ENCODE results near the gene FAM222B. TPM values are rescaled to one million over a fixed set of nuclear protein-coding genes. Genes with fewer than 3 reads are reported as not detected.

Gene FAM222B
- total RNA-seq, 1 experiment from 2014 or later: 94.6 TPM

DNA sequence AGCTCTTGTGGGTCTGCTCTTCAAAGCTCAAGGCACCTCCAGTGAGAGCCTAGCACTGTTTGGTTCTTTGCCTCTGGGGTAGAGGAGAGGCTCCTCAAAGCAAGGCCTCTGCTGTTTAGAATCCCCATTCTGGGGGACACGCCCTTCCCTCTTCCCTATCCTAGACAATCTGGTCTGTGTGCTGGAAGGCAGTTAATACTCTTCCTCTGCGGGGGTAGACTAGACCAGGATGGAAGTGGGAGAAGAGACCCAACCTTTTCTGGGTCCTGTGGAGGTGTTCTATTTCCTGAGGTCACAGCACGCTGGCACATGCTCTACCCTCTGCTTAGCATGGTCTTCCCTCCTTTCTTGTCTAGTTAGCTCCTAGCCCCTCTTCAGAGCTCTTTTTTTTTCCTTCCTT lies 20.0 kb upstream of the FAM222B start (continued):
- no peak for TF ChIP-seq E2F4 (CRISPR knock-in tag; IDR thresholded peaks at IDR 0.05; ENCODE audit: borderline replicate concordance, low read depth)
- TF ChIP-seq IRF2 (CRISPR knock-in tag; IDR thresholded peaks at IDR 0.05; ENCODE audit: borderline replicate concordance, low read depth): no peak
- no peak for TF ChIP-seq GRHL2 (CRISPR knock-in tag; IDR thresholded peaks at IDR 0.05; ENCODE audit: insufficient replicate concordance, severe bottlenecking)
- TF ChIP-seq ARID4B (CRISPR knock-in tag; IDR thresholded peaks at IDR 0.05; ENCODE audit: borderline replicate concordance): no peak

DNA sequence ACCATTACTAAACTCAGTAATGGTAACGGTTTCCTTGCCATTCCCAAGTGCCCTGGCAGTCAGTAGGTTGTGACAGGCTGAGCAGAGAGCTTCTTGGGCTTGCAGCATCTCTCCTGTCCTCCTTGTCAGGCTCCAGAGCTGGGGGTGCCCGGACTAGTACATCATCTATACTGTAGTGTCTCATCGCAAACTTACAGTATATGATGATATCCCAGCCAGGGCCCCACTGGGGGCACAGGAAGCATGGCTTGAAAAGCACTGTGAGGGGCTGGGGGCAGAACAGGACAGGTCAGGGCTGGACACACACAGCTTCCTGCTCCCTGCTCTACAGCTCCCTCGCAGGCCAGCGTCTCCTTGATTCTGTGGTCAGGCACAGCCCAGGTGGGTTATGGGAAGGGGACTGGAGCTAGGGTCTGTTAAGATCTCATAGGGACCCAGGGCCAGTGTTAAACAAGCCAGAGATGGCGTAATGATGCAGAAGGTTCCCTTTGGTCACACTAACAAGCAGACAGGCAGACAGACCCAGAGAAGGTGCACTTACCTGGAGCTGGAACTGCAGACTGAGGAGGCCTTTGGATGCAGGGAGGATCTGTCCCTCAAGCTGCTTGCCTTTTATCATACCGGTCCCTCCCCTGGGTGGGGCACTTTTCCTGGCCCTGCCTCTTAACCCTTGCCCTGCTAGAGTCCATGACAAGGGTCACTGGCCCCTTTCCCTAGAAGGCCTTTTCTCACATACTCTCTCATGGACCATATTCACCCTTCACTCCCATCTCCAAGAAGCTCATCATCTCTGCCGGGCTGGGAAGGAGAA lies 19.0 kb upstream of the FAM222B start:
- no peak for TF ChIP-seq NR1H2 (CRISPR knock-in tag; IDR thresholded peaks at IDR 0.05)
- TF ChIP-seq GRHL2 (CRISPR knock-in tag; IDR thresholded peaks at IDR 0.05; ENCODE audit: insufficient replicate concordance, severe bottlenecking): no peak
- TF ChIP-seq ZNF671 (CRISPR knock-in tag; IDR thresholded peaks at IDR 0.05): no peak
- TF ChIP-seq MYBL2 (CRISPR knock-in tag; IDR thresholded peaks at IDR 0.05): no peak
- TF ChIP-seq OVOL2 (CRISPR knock-in tag; IDR thresholded peaks at IDR 0.05; ENCODE audit: borderline replicate concordance): no peak
- TF ChIP-seq, protein P1, sequence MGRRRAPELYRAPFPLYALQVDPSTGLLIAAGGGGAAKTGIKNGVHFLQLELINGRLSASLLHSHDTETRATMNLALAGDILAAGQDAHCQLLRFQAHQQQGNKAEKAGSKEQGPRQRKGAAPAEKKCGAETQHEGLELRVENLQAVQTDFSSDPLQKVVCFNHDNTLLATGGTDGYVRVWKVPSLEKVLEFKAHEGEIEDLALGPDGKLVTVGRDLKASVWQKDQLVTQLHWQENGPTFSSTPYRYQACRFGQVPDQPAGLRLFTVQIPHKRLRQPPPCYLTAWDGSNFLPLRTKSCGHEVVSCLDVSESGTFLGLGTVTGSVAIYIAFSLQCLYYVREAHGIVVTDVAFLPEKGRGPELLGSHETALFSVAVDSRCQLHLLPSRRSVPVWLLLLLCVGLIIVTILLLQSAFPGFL (CRISPR knock-in tag; IDR thresholded peaks at IDR 0.05; ENCODE audit: borderline replicate concordance): no peak
- no peak for TF ChIP-seq KAT7 (CRISPR knock-in tag; IDR thresholded peaks at IDR 0.05; ENCODE audit: borderline replicate concordance)
- TF ChIP-seq JUN (CRISPR knock-in tag; IDR thresholded peaks at IDR 0.05): no peak
- TF ChIP-seq SMAD4 (CRISPR knock-in tag; IDR thresholded peaks at IDR 0.05): no peak
- DNase-seq (ENCODE audit: low spot score) (peak; percentile 39), ATAC-seq (peak; percentile 77)
- Mint-ChIP-seq H3K36me3 (peaks cover 29% of the 10 kb centered on the region), H3K4me3 (no peak overlapping the region; the same call in 1 of the 2 replicates), H3K27me3 (ENCODE audit: low read depth) (no peaks in the 10 kb centered on the region), H3K27ac (peak overlapping the region; percentile 88; the same call in 1 of the 2 replicates), H3K9me3 (no peaks in the 10 kb centered on the region), H3K4me1 (peaks cover 17% of the 10 kb centered on the region)
- ChIA-PET POLR2A (interaction anchor here (0.6 to 2.2 kb wide), 4 partner anchors 19 to 142 kb away, joined by 3 to 12 read pairs (median 5); partner anchors contain the start of genes FAM222B, RPL23A and TLCD1), CTCF (interaction anchor here (0.6 to 7.0 kb wide), 14 partner anchors 9 to 134 kb away, joined by 3 to 41 read pairs (median 4); partner anchors contain the start of gene DHRS13)

GRCh38 chr17:28860363-28860808 lies 17.8 kb upstream of the FAM222B start:
- ATAC-seq (no peak), DNase-seq (ENCODE audit: low spot score) (no peak)
- POLR2A ChIA-PET: interaction anchor here (2.2 kb wide), 1 partner anchor 134 kb away, joined by 12 read pairs; the partner anchor contains the start of gene TLCD1
- Mint-ChIP-seq H3K36me3 (peaks cover 32% of the 10 kb centered on the region), H3K4me3 (no peak overlapping the region), H3K27me3 (ENCODE audit: low read depth) (no peaks in the 10 kb centered on the region), H3K27ac (no peak overlapping the region), H3K4me1 (peaks cover 11% of the 10 kb centered on the region), H3K9me3 (no peaks in the 10 kb centered on the region)
- CTCF ChIA-PET: interaction anchor here (1.8 to 7.0 kb wide), 4 partner anchors 12 to 133 kb away, joined by 8 to 41 read pairs (median 14); no protein-coding TSS in a partner anchor
- TF ChIP-seq E2F4 (CRISPR knock-in tag; IDR thresholded peaks at IDR 0.05; ENCODE audit: borderline replicate concordance, low read depth) (no peak), ZBTB21 (CRISPR knock-in tag; IDR thresholded peaks at IDR 0.05; ENCODE audit: borderline replicate concordance) (no peak), GTF2I (CRISPR knock-in tag; conservative IDR thresholded peaks at IDR 0.05) (no peak)
- TF ChIP-seq, protein P2, sequence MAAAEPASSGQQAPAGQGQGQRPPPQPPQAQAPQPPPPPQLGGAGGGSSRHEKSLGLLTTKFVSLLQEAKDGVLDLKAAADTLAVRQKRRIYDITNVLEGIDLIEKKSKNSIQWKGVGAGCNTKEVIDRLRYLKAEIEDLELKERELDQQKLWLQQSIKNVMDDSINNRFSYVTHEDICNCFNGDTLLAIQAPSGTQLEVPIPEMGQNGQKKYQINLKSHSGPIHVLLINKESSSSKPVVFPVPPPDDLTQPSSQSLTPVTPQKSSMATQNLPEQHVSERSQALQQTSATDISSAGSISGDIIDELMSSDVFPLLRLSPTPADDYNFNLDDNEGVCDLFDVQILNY (CRISPR knock-in tag; IDR thresholded peaks at IDR 0.05): no peak

All from WTC11 (cell line).